GM18517 (cell line): Measurements from ENCODE around the gene SLC35E1.

Experiments
- ATAC-seq: cut with Tn5 transposase; IDR thresholded peaks from one replicate; pipeline ENCODE4 v1.9.1; 2021; ENCODE audit warnings: mild to moderate bottlenecking, moderate library complexity; ENCODE audit not compliant: unreplicated experiment

The SLC35E1 gene

DNA sequence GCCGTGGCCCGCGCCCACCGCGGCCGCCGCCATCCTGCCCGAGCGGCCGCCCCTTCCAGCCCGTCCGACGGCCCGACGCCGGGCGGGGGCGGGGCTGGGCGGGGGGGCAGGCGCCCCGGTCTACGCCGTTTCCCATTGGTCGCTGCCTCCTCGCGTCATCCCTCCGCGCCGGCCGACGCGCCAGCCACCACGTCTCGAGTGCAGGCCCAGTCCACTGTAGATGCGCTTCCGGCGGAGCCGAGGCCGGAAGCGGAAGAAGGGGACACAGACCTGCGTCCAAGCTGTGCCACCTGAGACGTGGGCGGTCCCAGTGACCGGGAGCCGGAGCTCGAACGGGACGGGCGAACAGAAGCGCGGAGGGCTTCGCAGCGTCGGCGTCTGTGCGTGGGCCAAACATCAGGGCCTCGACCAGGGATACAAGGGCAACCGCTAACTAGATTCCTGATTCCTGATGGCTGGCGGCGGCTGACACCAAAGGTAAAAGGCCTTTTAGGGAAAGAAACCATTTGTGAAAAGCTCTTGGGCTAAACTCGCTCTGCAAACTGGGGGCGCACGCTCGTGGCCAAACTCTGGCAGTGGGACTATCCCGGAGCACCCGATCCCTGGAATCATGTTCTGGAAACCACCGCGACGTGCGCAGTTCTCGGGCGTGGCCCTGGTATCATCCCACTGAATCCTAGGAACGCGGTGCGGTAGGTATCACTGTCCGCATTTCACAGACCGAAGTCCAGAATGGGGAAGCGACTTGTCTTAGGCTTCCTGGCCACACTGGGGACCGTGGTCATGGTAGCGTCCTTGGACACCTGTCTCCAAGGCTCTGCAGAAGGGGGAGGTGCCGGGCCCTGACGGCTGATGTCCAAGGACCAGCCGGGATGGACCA is at the start of gene SLC35E1:
Gene SLC35E1 (minus strand): TSS at position 84 of the 880 bp plus-strand sequence. CDS start 51 bp downstream, at position 33.
- peak; percentile 78 for ATAC-seq

DNA sequence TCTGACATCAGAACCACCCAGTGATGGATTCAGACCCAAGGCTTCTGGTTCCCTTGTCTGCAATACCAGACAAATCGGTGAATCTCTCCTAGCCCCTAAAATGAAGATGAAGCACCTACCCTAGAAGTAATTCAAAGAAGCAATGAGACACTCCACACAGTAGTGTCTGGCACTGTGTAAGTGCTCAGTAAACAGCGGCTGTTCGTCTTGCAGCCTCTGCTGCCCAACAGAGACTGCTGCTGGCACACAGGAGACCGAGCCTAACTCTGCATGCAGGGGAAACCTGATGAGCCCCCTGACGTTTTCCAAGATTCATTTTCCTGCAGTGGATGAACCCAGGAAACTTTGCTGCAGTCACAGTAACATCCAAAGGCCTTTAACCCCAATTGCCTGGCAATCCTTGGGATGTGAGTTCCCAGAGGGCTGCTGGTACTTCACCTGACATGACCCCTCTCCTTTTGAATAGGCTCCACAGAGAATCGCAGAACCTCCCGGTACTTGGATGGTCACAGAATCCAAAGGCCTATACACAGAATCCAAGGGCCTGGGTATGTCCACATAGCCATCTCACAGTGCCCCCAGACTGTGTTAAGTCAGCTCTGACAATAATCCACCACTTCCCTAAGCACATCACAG is 49.1 kb upstream of the SLC35E1 start:
- ATAC-seq: no peak

DNA sequence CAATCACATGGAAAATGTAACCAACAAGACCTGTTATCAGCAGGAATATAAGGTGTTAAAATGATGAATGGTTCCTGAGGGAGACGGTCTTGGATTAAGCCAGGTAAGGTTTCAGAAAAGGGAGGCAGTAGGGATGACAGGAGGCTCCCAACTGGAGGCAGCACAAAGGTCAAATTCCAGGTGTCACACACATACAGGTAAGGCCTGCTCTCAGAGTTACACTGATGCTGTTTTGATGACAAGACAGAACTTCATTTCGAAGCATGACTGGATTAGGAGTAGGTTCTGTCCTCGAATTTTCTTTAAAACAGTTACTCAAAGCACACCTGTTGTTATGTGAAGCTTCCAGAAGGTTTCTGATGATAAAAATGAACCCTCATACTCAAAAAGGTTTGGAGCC is 48.4 kb upstream of the SLC35E1 start:
- no peak for ATAC-seq

DNA sequence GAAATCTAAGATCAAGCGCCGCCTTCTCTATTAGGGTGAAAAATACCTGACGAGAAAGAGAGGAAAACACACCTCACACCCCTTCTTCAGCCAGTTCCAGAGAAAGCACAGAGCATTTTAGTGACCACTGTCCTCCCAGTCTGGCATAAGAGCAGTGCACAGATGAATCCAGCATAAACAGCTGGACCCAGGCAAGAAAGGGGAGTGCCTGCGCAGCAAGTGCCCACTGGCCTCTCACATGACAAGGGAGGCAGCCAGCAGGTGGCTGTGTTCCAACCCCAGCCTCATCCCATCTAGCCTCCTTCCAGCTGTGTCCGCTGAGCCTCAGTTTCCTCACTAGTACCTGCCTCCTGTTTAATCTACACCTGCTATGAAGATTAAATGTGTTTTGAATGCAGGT is 47.8 kb upstream of the SLC35E1 start:
- no peak for ATAC-seq

DNA sequence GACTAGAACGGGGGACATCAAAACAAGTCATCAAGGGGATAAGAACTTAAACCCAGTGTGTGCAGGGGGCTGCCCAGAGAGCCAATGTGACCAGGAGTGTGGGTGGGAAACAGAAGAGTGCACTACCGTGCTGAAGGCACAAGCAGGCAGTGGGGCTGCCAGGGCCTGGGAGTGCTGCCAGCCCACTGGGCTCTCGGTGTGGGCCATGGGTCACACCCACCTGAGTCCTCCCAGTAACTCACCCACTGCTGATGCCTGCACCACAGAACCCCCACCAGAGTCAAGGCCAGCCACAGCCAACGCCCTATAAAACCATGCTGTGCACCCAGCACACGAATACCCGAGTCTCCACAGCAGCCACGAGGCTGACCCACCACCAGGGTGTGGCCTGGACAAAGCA is 47.2 kb upstream of the SLC35E1 start:
- no peak for ATAC-seq

DNA sequence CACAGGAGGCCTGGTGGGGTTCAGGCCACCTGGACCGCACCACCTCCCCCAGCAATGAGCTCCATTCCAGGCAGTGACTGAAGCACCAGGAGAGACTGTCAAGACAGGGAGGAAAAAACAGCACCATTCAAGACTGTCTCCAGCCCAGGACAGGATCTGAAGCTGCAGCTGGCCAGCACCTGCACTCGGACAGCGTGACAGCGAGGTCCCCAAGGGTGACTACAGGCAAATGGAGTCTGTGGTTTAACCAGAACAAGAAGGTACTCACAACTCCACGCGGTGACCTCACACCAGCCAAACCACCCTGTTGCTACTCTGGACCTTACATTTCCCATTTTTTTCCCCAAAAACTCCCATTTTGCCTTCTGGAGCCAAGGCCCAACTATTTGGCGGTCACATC is 46.0 kb upstream of the SLC35E1 start:
- no peak for ATAC-seq

DNA sequence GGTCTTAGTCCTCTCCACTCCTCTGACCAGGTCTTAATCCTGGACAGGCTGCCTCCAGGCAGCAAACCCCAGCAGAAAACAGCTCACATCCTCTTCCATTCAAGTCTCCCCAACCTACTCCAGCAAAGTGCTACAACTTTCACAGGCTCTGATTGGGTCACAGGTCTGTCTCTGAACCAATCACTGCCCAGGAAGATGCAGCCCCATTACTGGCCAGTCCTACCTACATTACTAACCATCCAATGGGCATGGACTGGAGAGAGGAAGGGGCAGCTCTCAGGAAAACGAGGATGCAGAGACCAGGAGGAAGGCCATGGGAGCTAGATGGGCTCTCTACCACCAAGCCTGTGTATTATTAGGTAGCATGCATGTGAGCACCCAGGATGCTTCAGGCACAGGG is 43.6 kb upstream of the SLC35E1 start:
- ATAC-seq: no peak

DNA sequence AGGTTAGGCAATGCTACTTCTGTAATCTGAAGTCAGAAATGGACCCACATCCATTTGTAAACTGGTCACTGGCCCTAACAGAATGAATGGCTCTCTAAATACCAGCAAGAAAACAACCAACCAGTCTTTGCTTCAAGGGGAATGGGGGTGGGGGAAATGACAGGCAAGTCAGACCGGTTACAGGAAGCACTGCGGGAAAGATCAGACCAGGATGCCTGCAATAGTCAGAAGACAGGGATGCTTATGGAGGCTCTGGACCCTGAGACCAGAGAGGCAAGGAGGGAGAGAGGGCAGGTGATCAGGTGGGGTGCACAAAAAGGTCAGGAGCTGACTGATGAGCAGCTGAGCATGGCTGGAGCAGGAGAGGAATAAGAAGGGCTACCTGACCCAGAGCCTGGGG is 42.7 kb upstream of the SLC35E1 start:
- no peak for ATAC-seq

DNA sequence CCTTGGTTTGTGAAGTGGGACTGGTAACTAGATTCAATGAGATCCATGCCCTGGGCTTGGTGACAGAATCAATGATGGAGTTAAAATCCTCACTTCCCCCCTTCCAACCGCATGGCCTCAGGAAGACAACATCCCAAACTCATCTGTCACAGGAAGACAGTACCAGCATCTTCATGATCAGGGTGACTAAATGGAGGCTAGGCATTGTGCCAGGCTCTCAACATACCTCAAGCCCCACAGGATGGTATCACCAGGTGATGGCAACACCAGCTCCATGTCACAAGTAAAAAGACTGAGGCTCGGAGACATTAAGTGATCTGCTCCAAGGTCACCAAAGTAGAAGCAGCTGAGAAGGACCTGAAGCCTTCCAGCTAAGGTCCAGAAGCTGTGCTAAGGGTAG is 41.6 kb upstream of the SLC35E1 start:
- no peak for ATAC-seq

DNA sequence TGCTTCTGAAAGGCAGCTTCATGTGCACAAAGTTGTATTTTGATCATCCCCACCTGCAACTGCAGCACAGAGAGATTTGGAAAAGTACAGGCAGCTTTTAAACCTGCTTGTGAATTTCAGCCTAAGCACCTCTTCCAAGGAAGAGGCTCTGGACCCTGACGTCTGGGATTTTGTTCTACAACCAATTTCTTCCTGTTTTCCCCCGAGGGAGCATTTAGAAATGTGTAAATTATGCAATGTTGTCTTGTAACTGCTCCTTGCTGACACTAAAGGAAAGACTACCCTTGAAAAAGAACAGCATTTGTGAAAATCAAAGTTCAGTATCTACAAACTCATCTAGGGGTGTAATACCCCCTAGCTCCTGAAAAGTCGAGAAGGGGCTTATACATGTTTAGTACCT is 40.4 kb upstream of the SLC35E1 start:
- ATAC-seq: no peak

DNA sequence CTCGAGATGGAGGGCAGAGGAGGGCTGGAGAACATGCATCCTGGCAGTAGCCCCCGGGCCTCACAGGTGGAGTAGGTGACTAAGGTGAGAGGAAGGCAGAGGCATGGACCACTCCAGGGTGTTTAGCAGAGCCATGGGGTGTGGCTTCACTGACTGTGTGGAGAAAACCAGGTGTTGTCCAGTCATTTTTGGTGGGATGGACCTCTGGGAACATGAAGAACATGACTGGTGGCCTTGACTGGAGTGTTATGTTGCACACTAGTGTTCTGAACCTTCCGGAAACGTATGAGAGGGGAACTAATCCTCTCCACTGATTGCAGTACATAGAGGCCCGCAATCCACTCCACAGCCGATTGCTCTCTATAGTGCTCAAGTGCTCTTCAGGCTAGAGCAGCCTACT is 38.9 kb upstream of the SLC35E1 start:
- no peak for ATAC-seq

DNA sequence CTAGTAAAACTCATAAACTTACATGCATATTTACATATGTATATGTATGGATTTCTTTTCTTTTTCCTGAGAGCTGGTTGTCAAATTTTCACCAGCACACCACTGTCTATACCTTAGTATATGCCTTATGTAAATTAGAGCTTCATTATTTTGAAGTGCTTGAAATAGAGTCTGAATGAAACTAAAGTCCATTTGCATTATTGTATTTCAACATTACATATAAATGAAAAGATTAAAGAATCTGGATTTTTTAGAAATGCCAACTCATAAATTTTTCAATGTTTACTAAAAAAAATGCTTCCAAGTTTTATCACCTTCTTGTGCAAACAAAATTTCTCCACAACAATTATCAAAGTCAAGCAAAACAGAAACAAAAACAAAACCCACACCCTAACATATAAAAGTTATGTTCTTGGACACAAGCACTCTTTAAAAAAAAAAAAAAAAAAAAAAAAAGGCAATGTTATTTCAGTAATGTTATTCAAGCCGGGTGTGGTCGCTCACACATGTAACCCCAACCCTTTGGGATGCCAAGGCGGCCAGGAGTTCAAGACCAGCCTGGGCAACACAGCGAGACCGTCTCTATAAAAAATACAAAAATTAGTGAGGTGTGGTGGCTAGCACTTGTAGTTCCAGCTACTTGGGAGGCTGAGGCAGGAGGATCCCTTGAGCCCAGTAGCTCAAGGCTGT is 37.4 kb upstream of the SLC35E1 start:
- ATAC-seq: no peak

DNA sequence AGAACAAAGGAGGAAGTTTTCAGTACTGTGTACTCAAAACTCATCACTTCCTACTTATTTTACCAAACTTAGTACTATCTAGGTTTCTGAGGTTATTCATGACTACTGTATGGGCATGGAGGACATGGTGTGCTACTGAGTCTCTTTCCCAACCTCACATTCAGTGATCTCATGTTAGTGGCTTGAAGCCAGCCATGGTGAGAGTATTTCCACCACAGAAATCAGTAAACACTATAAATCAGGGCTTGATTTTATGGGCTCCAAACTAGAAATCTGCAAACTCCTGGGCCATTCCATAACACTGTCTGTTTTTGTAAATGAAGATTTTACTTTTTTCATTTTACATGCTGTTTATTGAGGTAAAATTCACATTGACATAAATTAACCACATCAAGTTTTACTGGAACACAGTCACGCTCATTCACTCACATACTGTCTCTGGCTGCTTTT is 36.1 kb upstream of the SLC35E1 start:
- ATAC-seq: no peak

DNA sequence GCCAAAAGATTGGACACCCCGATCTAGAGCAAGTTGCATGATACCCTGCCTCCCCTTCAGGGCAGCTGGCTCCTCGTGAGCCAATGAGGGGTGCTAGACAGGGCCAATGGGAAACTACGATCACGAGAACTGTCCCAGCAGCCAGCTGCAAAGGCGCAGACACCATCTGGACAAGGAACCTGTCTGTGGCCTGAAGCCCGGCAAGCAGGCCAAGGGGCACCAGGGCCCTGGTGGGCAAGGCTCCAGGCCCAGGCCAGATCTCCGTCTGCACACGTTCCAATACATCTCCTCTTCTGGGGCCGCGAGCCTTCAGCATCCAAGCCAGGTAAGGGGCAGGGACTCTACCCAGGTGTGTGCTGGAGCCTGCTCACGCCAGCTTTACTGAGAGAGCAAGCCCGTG is 35.6 kb upstream of the SLC35E1 start:
- no peak for ATAC-seq

DNA sequence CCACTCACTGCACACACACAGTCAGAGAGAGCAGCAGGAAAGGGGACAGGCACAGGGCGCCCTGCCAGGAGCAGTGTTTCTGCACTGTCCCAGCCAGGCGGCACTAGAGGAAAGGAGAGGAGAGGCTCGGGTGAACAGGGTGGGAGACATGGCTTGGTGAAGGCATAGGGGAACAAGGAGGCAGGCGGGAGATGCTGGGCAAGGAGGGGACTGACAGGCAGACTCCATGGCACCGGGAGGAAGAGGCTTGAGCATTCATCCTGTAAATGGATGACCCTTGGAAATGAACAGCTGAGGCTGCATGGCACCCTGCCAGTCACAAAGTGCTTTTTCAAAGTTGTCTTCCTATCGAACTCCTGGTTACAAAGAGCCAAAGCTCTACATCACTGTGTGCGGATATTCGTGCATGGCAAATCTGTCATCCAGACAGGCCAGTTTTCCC is 33.4 kb upstream of the SLC35E1 start:
- ATAC-seq: no peak

DNA sequence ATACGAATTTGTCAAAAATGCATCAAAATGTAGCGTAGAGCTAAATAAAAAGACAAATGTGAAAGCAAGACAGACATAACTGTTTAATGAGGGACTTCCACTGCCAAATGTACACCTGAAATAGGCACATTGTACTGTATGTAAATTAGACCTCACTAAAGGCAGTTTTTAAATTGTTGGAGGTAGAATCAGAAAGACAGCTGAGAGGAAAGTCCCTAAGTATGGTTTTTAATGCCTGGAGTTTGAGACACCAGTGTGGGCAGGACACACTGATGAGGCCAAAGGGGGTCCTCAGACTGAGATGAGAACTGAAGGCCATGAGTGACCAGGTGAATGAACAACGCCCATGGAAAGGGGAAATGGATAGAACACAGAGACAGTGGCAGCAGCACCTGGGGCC is 32.9 kb upstream of the SLC35E1 start:
- no peak for ATAC-seq

DNA sequence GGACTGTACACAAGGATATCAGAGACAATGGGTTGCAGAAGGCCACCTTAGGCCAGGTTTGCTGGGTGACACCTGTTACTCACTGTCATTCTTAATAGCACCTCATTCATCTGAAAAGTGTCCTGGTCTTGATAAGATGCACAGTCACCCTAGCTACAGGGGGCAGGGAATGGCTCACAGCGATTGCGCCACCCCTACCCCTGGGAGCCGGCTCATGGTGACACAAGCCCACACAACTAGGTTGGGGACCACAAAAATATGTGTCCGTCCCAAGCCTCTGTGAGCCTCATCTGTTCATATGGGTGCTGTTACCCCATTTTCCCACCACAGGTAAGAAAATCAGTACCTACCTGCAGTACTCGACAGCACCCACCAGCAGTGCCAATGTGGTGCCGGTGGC is 32.4 kb upstream of the SLC35E1 start:
- ATAC-seq: no peak

DNA sequence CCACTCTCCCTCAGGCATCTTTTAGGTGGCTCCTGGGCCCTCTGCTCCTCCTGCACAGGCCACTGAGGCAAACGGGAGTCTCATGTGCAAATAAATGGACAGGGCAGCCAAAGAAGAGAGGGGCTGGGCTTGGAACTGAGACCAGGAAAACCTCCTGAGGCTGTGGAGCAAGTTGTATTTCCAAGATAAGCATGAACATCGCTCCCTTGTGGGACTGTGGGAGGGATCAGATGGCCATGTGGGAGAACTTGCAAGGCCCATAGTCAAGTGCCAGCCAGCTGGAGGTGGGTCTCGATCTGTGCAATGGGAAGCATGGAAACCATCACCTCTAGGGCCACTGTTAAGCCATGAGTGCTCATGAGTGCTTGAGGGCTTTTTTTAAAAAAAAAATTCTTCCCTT is 30.9 kb upstream of the SLC35E1 start:
- ATAC-seq: no peak

DNA sequence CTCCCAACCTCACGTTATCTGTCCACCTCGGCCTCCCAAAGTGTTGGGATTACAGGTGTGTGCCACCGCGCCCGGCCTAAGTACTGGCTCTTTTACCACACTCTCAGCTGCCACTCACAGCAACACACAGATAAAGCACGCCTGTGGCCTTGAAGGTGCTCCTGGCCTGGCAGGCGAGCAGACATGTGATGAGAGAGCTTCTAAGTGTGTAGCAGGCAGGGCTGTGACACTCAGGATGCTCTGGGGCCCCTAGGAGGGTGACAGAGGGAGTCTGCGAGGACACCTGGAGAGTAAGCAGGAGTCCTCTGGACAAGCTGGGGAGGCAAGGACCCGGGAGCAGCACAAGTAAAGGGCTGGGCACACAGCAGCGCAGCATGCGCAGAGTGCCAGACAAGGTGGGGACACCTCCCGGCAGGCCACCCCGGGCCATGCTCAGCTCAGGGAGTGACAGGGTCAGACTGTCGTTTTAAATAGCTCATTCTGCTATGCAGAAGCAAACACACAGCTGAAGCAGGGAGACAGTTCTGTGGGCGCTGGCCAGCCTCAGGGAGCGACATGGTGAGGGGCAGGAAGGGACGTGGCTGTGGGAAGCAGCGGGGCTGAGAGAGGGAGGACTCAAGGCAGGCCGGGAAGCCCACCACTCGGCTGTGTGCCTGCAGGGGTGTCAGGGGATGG is 29.3 kb upstream of the SLC35E1 start:
- no peak for ATAC-seq

DNA sequence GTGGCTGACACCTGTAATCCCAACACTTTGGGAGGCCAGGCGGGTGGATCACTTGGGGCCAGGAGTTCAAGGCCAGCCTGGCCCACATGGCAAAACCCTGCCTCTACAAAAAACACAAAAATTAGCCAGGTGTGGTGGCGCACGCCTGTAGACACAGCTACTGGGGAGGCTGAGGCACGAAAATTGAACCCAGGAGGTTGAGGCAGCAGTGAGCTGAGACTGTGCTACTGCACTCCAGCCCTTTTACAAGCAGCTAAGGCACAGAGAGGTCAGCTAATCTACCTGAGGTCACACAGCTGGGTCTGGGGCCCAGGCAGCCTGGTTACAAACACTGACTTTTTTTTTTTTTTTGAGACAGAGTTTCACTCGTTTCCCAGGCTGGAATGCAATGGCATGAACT is 28.6 kb upstream of the SLC35E1 start:
- ATAC-seq: no peak

DNA sequence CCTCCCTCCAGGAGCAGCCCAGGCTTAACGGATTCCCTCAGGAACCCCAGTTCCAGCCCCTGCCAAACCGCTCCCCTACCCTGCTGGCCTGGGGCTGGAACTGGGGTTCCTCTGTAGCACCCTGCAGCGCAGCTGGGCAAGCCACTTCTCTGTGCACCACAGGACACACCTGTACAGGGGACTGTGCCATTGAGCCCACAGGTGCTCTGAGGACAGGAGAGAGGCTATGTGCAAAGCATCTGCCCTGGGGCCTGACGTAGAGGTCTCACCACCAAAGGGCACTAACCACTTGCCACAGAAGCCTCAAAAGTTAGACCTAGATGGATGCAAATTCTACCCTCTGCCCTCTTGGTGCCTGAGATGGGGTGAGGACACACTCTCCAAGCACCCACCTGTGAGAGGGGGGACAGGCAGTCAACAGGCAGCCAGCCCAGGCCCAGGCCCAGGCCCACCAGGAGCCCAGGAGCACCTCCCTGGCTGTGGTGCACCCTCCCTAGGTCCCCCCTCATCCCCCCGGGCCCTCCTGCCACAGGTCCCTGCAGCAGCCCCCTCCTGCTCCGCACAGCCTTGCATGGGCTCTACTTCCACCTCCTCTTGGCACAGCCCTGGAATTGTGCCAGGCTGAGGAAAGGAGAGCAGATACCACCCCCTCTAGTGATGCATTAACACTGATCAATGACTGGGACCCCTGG is 27.6 kb upstream of the SLC35E1 start:
- ATAC-seq: no peak
